ENCODE results near the gene PLA2G4C. TPM values are rescaled to one million over a fixed set of nuclear protein-coding genes. Genes with fewer than 3 reads are reported as not detected.

Gene PLA2G4C
- total RNA-seq, 1 donor from 2014 or later: 2.5 TPM

DNA sequence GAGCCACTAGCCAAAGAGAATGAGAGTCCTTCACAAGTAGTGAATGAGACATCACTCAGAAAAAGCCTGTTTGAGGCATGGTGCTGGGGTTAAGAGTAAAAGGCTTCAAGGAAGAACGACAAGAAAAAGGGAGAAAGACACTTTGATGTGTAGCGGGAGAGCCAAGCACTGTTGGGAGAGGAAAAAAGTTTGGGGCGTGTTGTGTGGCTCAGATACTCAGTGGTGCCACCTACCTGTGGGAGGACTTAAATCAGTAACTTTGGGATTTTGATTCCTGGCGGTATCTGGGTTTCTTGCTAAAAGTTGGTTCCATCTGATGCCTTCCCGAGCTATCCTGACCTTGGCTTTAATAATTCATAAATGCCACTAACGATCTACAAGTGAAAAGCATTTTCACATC is 103.9 kb downstream of the PLA2G4C start:
- H3K27ac Mint-ChIP-seq (ENCODE audit: unreplicated experiment): no peak overlapping the region
- H3K27me3 Mint-ChIP-seq (ENCODE audit: unreplicated experiment): no peaks in the 10 kb centered on the region
- no peaks in the 10 kb centered on the region for H3K9me3 Mint-ChIP-seq (ENCODE audit: unreplicated experiment)
- DNase-seq: no peak
- TF ChIP-seq, protein P1, sequence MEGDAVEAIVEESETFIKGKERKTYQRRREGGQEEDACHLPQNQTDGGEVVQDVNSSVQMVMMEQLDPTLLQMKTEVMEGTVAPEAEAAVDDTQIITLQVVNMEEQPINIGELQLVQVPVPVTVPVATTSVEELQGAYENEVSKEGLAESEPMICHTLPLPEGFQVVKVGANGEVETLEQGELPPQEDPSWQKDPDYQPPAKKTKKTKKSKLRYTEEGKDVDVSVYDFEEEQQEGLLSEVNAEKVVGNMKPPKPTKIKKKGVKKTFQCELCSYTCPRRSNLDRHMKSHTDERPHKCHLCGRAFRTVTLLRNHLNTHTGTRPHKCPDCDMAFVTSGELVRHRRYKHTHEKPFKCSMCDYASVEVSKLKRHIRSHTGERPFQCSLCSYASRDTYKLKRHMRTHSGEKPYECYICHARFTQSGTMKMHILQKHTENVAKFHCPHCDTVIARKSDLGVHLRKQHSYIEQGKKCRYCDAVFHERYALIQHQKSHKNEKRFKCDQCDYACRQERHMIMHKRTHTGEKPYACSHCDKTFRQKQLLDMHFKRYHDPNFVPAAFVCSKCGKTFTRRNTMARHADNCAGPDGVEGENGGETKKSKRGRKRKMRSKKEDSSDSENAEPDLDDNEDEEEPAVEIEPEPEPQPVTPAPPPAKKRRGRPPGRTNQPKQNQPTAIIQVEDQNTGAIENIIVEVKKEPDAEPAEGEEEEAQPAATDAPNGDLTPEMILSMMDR (IDR thresholded peaks at IDR 0.05; ENCODE audit: partially characterized antibody, unreplicated experiment): no peak
- no peaks in the 10 kb centered on the region for H3K36me3 Mint-ChIP-seq (ENCODE audit: unreplicated experiment)
- H3K4me3 Mint-ChIP-seq (ENCODE audit: unreplicated experiment): no peak overlapping the region
- no peaks in the 10 kb centered on the region for H3K4me1 Mint-ChIP-seq (ENCODE audit: low read depth, unreplicated experiment)

DNA sequence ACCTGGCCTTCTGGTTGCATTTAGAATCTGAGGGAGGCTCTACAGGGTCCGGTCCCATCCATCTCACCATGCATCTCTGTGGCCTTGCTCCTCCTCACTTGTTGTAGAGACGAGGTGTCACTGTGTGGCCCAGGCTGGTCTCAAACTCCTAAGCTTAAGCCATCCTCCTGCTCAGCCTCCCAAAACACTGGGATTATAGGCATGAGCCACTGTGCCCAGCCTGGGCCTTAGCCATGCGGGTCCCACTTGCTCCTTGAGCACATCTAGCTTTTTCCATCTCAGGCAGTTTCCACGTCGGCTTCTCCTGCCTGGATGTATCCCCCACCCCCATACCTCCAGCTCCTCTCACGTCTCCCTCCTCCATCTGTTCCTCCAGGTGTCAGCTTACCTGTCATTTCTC is 106.4 kb downstream of the PLA2G4C start:
- Mint-ChIP-seq H3K36me3 (ENCODE audit: unreplicated experiment) (no peaks in the 10 kb centered on the region), H3K27me3 (ENCODE audit: unreplicated experiment) (no peaks in the 10 kb centered on the region), H3K9me3 (ENCODE audit: unreplicated experiment) (peaks cover 6% of the 10 kb centered on the region), H3K27ac (ENCODE audit: unreplicated experiment) (no peak overlapping the region), H3K4me1 (ENCODE audit: low read depth, unreplicated experiment) (no peaks in the 10 kb centered on the region), H3K4me3 (ENCODE audit: unreplicated experiment) (no peak overlapping the region)
- TF ChIP-seq, protein P1 (IDR thresholded peaks at IDR 0.05; ENCODE audit: partially characterized antibody, unreplicated experiment): no peak
- DNase-seq: no peak

DNA sequence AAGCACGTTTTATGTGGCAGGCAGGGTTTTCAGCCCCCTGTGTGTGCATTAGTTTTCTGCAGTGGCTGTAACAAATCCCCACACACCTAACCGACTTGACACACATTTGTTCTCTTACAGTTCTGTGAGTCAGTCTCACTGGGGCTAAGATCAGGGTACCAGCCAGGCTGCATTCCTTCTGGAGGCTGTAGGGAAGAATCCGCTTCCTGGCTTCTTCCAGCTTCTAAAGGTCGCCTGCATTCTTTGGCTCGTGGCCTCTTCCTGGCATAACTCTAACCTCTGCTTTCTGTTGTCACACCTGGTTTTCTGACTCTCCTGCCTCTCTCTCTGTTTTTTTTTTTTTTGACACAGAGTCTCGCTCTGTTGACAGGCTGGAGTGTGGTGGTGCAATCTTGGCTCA is 109.8 kb downstream of the PLA2G4C start:
- H3K27ac Mint-ChIP-seq (ENCODE audit: unreplicated experiment): no peak overlapping the region
- DNase-seq: no peak
- H3K4me1 Mint-ChIP-seq (ENCODE audit: low read depth, unreplicated experiment): no peaks in the 10 kb centered on the region
- TF ChIP-seq, protein P1 (IDR thresholded peaks at IDR 0.05; ENCODE audit: partially characterized antibody, unreplicated experiment): no peak
- H3K36me3 Mint-ChIP-seq (ENCODE audit: unreplicated experiment): no peaks in the 10 kb centered on the region
- peaks cover 6% of the 10 kb centered on the region for H3K9me3 Mint-ChIP-seq (ENCODE audit: unreplicated experiment)
- no peak overlapping the region for H3K4me3 Mint-ChIP-seq (ENCODE audit: unreplicated experiment)
- H3K27me3 Mint-ChIP-seq (ENCODE audit: unreplicated experiment): peaks cover 3% of the 10 kb centered on the region

DNA sequence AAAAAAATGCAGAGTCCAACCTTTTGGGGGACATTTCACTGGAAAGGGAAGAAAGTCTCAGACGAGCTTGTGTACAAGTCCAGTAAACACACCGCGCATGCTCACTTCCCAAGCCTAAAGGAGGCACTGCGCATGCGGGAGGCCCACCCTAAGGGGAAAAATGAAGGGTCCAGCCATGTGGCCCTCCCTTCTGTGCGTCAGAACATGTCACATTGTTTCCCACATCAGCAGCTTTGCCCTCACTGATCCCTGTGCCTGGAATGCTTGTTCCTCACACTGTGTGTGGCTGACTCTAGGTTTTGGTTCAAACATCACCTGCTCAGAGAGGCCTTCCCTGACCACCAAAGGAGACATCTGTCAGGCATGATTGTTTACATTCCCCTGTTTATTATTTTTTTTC is 111.8 kb downstream of the PLA2G4C start:
- TF ChIP-seq, protein P1 (IDR thresholded peaks at IDR 0.05; ENCODE audit: partially characterized antibody, unreplicated experiment): no peak
- Mint-ChIP-seq H3K4me3 (ENCODE audit: unreplicated experiment) (no peak overlapping the region), H3K9me3 (ENCODE audit: unreplicated experiment) (peaks cover 7% of the 10 kb centered on the region), H3K4me1 (ENCODE audit: low read depth, unreplicated experiment) (no peaks in the 10 kb centered on the region), H3K27me3 (ENCODE audit: unreplicated experiment) (peaks cover 3% of the 10 kb centered on the region), H3K27ac (ENCODE audit: unreplicated experiment) (no peak overlapping the region), H3K36me3 (ENCODE audit: unreplicated experiment) (no peaks in the 10 kb centered on the region)
- no peak for DNase-seq

Other genes with a start within 250 kb of the PLA2G4C start
- not detected for gene SULT2A1, start 224.5 kb downstream of the PLA2G4C start, total RNA-seq (ENCODE audit: unreplicated experiment)
- not detected for gene BSPH1, start 118.6 kb downstream of the PLA2G4C start, total RNA-seq (ENCODE audit: unreplicated experiment)
- gene ELSPBP1, start 116.2 kb downstream of the PLA2G4C start, total RNA-seq (ENCODE audit: unreplicated experiment): not detected
- not detected for gene CABP5, start 66.7 kb downstream of the PLA2G4C start, total RNA-seq (ENCODE audit: unreplicated experiment)
- 16.9 TPM for gene LIG1, start 59.5 kb upstream of the PLA2G4C start, total RNA-seq (ENCODE audit: unreplicated experiment)
- 6.7 TPM for gene ZSWIM9, start 59.9 kb upstream of the PLA2G4C start, total RNA-seq (ENCODE audit: unreplicated experiment)
- 41.9 TPM for gene CARD8, start 145.1 kb upstream of the PLA2G4C start, total RNA-seq (ENCODE audit: unreplicated experiment)
- gene ZNF114, start 159.3 kb upstream of the PLA2G4C start, total RNA-seq (ENCODE audit: unreplicated experiment): 3.7 TPM
- gene EMP3, start 214.7 kb upstream of the PLA2G4C start, total RNA-seq (ENCODE audit: unreplicated experiment): 6.5 TPM

Measured in glutamatergic neuron (in vitro differentiated cells).